Suprapubic skin (tissue), 4 donors: Measurements from ENCODE around the gene CRELD1.

Experiments used
- CTCF ChIP-seq, 2 donors: fragments of 200-600 bp in 1 of 2; fragments of 450-650 bp in 1 of 2; sonication (generic) in 1 of 2; IDR thresholded peaks; one replicate each; pipeline ENCODE4 v1.5.1; 2016 to 2019; ENCODE audit warnings: antibody characterized with exemption in 2 of 2, mild to moderate bottlenecking in 1 of 2, moderate library complexity in 1 of 2
- POLR2A ChIP-seq, 2 donors: fragments of 450-650 bp; IDR thresholded peaks; one replicate each; pipeline ENCODE4 v1.6.1; 2017; ENCODE audit warnings: antibody characterized with exemption in 2 of 2, mild to moderate bottlenecking in 2 of 2, moderate library complexity in 2 of 2
- POLR2AphosphoS5 ChIP-seq, 3 donors: sonication (generic); formaldehyde crosslinking; IDR thresholded peaks; one replicate each; pipeline ENCODE4 v1.6.1; 2017; ENCODE audit warnings: antibody characterized with exemption in 3 of 3

- no peak for TF ChIP-seq POLR2A (IDR thresholded peaks at IDR 0.05)
- no peak for TF ChIP-seq CTCF (IDR thresholded peaks at IDR 0.05)
- TF ChIP-seq POLR2AphosphoS5 (IDR thresholded peaks at IDR 0.05) = no peak
Observed at GRCh38 chr3:9886328-9886727, 47.3 kb upstream of the CRELD1 start.
